Spleen (tissue), 11 donors: ENCODE results near the gene GALNT18. TPM values are rescaled to one million over a fixed set of nuclear protein-coding genes. Genes with fewer than 3 reads are reported as not detected.

Experiments used
- DNase-seq: peaks from one replicate; pipeline ENCODE4 v3.0.0-alpha.2; 2020
- H3K27ac ChIP-seq, 8 donors: fragments of 200-600 bp; sonication (generic) in 7 of 8; 1 replicate in 4 of 8; 2 replicates in 4 of 8; pipeline versions ENCODE4 v1.5.0 to v1.8.0; 2016 to 2021; ENCODE audit warnings: inconsistent platforms in 4 of 8, mild to moderate bottlenecking in 4 of 8, moderate library complexity in 1 of 8
- H3K27me3 ChIP-seq, 7 donors: fragments of 200-600 bp; sonication (generic) in 6 of 7; replicated peaks in 1 of 7; 1 replicate in 4 of 7; 2 replicates in 3 of 7; pipeline versions ENCODE4 v1.5.0 to v1.8.0; 2016 to 2021; ENCODE audit warnings: inconsistent platforms in 3 of 7, mild to moderate bottlenecking in 1 of 7
- H3K36me3 ChIP-seq, 6 donors: fragments of 200-600 bp; sonication (generic) in 5 of 6; 1 replicate in 4 of 6; 2 replicates in 2 of 6; pipeline versions ENCODE4 v1.5.0 to v1.8.0; 2016 to 2021; ENCODE audit warnings: inconsistent platforms in 2 of 6
- H3K4me1 ChIP-seq, 6 donors: fragments of 200-600 bp; sonication (generic) in 5 of 6; 1 replicate in 3 of 6; 2 replicates in 3 of 6; pipeline versions ENCODE4 v1.5.0 to v1.8.0; 2016 to 2021; ENCODE audit warnings: inconsistent platforms in 3 of 6
- H3K4me3 ChIP-seq, 8 donors: fragments of 200-600 bp; sonication (generic) in 7 of 8; 1 replicate in 4 of 8; 2 replicates in 4 of 8; pipeline versions ENCODE4 v1.5.0 to v1.8.0; 2016 to 2021; ENCODE audit warnings: inconsistent platforms in 4 of 8, mild to moderate bottlenecking in 4 of 8, moderate library complexity in 2 of 8
- H3K9me3 ChIP-seq, 8 donors: fragments of 200-600 bp; sonication (generic) in 7 of 8; 1 replicate in 4 of 8; 2 replicates in 4 of 8; pipeline versions ENCODE4 v1.5.0 to v1.8.0; 2016 to 2021; ENCODE audit warnings: inconsistent platforms in 4 of 8
- POLR2A ChIP-seq, 3 donors: fragments of 450-650 bp; IDR thresholded peaks; one replicate each; pipeline ENCODE4 v1.5.1; 2017; ENCODE audit warnings: antibody characterized with exemption in 3 of 3, mild to moderate bottlenecking in 1 of 3
- POLR2AphosphoS5 ChIP-seq, 3 donors: sonication (generic); formaldehyde crosslinking; IDR thresholded peaks; one replicate each; pipeline ENCODE4 v1.5.1; 2017; ENCODE audit warnings: antibody characterized with exemption in 3 of 3
- WGBS, 5 donors: extraction: QIAGEN DNeasy Blood & Tissue Kit in 3 of 5; methylation state at CpG; one replicate each; pipeline versions ENCODE4 v1.1.5 to v1.1.7; 2013 to 2018; 5-methylcytosine and 5-hydroxymethylcytosine counted together
- intact Hi-C: fragments of 100-400 bp; cut with DNase I; formaldehyde crosslinking; loops from one replicate; pipeline ENCODE4 v1.15.0; 2023; ENCODE audit warnings: low total_unique reads
- polyA plus RNA-seq, 3 donors: library from polyadenylated mRNA; stranded (reverse); fragments of 200-250 nt; gene quantifications; one replicate each; pipeline ENCODE4 v1.2.1, GENCODE V29; 2013
- total RNA-seq, 7 donors: library from RNA; depleted of rRNA in 3 of 7; stranded (reverse); fragments of >200 nt in 3 of 7; fragmentation: NEBNext Ultra II Directional in 4 of 7; extraction: Animal tissue kit (Norgen Biotek cat#: 25700) in 4 of 7; gene quantifications; one replicate each; pipeline versions ENCODE4 v1.1.0 to v1.2.1, GENCODE V29; 2016 to 2021
- TF ChIP-seq, protein P1 (sequence below), 11 experiments: fragments of 200-600 bp in 7 of 11; fragments of 450-650 bp in 4 of 11; sonication (generic) in 4 of 11; IDR thresholded peaks in 8 of 11; conservative IDR thresholded peaks in 3 of 11; 1 replicate in 7 of 11; 2 replicates in 4 of 11; pipeline versions ENCODE4 v1.4.0 to v1.8.0; 2016 to 2021; ENCODE audit warnings: antibody characterized with exemption in 11 of 11, inconsistent platforms in 4 of 11, mild to moderate bottlenecking in 1 of 11
- donor health status: healthy with polysubstance abuse.
- donor health status: DM: no; HTN: no; CAD: no; lungs with moderate emphysema.
- donor health status: DM: no; HTN: no; CAD: no.
- donor health status: Bipolar disorder and iron deficiency.
- donor health status: healthy.
- donor health status: DM: no; HTN: no; CAD: no.
- donor health status: DM: yes; HTN: yes; CAD: no.

The GALNT18 gene
- total and polyA plus RNA-seq, 10 donors, result 0.87 to 6.9 (median 3.9) TPM

- Histone ChIP-seq H3K9me3 (no peaks in the 10 kb centered on the region), H3K27ac (peak overlapping the region in 3 of 8 donors; percentile 6 to 38 (median 37)), H3K4me1 (peaks cover 0 to 19% (median 5%) of the 10 kb centered on the region in 6 donors), H3K4me3 (no peak overlapping the region), H3K36me3 (no peaks in the 10 kb centered on the region), H3K27me3 (no peaks in the 10 kb centered on the region)
- no peak for TF ChIP-seq POLR2AphosphoS5 (IDR thresholded peaks at IDR 0.05)
- no peak for TF ChIP-seq POLR2A (IDR thresholded peaks at IDR 0.05)
- TF ChIP-seq, protein P1, sequence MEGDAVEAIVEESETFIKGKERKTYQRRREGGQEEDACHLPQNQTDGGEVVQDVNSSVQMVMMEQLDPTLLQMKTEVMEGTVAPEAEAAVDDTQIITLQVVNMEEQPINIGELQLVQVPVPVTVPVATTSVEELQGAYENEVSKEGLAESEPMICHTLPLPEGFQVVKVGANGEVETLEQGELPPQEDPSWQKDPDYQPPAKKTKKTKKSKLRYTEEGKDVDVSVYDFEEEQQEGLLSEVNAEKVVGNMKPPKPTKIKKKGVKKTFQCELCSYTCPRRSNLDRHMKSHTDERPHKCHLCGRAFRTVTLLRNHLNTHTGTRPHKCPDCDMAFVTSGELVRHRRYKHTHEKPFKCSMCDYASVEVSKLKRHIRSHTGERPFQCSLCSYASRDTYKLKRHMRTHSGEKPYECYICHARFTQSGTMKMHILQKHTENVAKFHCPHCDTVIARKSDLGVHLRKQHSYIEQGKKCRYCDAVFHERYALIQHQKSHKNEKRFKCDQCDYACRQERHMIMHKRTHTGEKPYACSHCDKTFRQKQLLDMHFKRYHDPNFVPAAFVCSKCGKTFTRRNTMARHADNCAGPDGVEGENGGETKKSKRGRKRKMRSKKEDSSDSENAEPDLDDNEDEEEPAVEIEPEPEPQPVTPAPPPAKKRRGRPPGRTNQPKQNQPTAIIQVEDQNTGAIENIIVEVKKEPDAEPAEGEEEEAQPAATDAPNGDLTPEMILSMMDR (IDR thresholded peaks at IDR 0.05 in 8 of 11, conservative IDR thresholded peaks at IDR 0.05 in 3 of 11), result no peak
- intact Hi-C loops, result no loop called here
- 79 to 90% (median 84%) methylated on average over 5 of the region's 5 CpGs for WGBS, 5 donors
- DNase-seq, result no peak
Observed at GRCh38 chr11:11262171-11262920, 359.5 kb downstream of the GALNT18 start.

GRCh38 chr11:11261629-11262028, 360.2 kb downstream of the GALNT18 start:
- no peak for DNase-seq
- TF ChIP-seq POLR2AphosphoS5 (IDR thresholded peaks at IDR 0.05) (no peak), POLR2A (IDR thresholded peaks at IDR 0.05) (no peak)
- TF ChIP-seq, protein P1 (IDR thresholded peaks at IDR 0.05 in 8 of 11, conservative IDR thresholded peaks at IDR 0.05 in 3 of 11), result no peak
- Histone ChIP-seq H3K27ac (peak overlapping the region in 5 of 8 donors; percentile 22 to 53 (median 45)), H3K36me3 (no peaks in the 10 kb centered on the region), H3K4me3 (peak overlapping the region in 4 of 8 donors; percentile 16 to 58 (median 32)), H3K27me3 (no peaks in the 10 kb centered on the region), H3K9me3 (no peaks in the 10 kb centered on the region), H3K4me1 (peaks cover 0 to 19% (median 5%) of the 10 kb centered on the region in 6 donors)
- 58 to 71% (median 64%) methylated on average over 5 of the region's 5 CpGs for whole genome bisulfite sequencing, 5 donors
- intact Hi-C loops, result no loop called here

DNA sequence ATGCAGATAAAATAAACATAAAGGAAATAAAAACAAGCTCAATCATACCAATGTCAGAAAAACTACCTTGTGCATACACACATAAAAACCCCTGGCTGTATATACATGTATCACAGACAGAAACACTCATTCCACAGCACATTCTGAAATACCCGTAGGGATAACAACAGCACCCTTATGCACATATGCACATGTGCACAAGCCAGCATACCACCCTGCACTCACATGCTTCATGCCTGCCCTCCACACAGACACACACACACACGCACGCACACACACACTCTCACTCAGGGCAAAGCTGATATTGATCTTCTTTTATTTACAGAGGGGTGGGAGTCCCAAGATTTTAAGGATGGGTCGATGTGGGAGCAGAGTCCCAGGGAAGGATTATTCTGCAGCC, 360.9 kb downstream of the GALNT18 start:
- H3K9me3 ChIP-seq, result no peaks in the 10 kb centered on the region
- no peak for DNase-seq
- H3K27me3 ChIP-seq, result no peaks in the 10 kb centered on the region
- TF ChIP-seq, protein P1 (IDR thresholded peaks at IDR 0.05 in 8 of 11, conservative IDR thresholded peaks at IDR 0.05 in 3 of 11), result no peak
- no peak for TF ChIP-seq POLR2AphosphoS5 (IDR thresholded peaks at IDR 0.05)
- no peak for TF ChIP-seq POLR2A (IDR thresholded peaks at IDR 0.05)
- peak overlapping the region in 6 of 8 donors; percentile 12 to 58 (median 24) for H3K4me3 ChIP-seq
- H3K27ac ChIP-seq, result peak overlapping the region in 5 of 8 donors; percentile 22 to 53 (median 45)
- 65 to 93% (median 91%) methylated on average over 4 of the region's 4 CpGs for WGBS, 5 donors
- intact Hi-C loops, result no loop called here
- H3K4me1 ChIP-seq, result peaks cover 0 to 15% (median 5%) of the 10 kb centered on the region in 6 donors
- no peaks in the 10 kb centered on the region for H3K36me3 ChIP-seq

DNA sequence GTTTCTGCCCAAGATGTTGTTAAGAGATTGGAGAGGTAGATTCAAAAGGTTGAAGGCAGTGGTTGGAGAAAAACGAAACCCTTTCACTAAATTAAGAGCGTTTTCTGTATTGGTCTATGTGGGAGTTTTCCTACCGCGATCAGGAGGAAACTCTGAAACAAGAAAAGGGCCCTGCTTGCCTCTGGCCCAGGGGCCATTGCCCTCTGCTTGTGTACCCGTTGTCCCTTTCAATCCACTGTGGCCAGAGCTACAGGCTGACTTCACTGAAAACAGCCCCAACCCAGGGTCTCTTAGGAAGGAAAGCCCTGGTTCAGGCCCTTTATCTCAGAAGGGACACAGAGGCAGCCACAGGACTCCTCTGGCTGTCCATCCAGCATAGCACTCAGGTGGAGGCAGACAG, 367.8 kb downstream of the GALNT18 start:
- TF ChIP-seq POLR2A (IDR thresholded peaks at IDR 0.05) (no peak), POLR2AphosphoS5 (IDR thresholded peaks at IDR 0.05) (no peak)
- TF ChIP-seq, protein P1 (IDR thresholded peaks at IDR 0.05 in 8 of 11, conservative IDR thresholded peaks at IDR 0.05 in 3 of 11), result no peak
- no peak overlapping the region for H3K4me3 ChIP-seq
- intact Hi-C loops, result no loop called here
- H3K27me3 ChIP-seq, result no peaks in the 10 kb centered on the region
- H3K4me1 ChIP-seq, result no peaks in the 10 kb centered on the region
- no peak for DNase-seq
- no peak overlapping the region for H3K27ac ChIP-seq
- H3K9me3 ChIP-seq, result no peaks in the 10 kb centered on the region
- no peaks in the 10 kb centered on the region for H3K36me3 ChIP-seq
- WGBS, 5 donors, result 74 to 91% (median 83%) methylated on average over 5 of the region's 5 CpGs
